ENCODE data around the gene USP51. TPM values are rescaled to one million over a fixed set of nuclear protein-coding genes. Genes with fewer than 3 reads are reported as not detected.
"Not testable (repeated sequence)": the region's sequence is repeated elsewhere in the genome, so short reads cannot be mapped to it uniquely, and the experiment has no call there.

The USP51 gene
- total and polyA plus RNA-seq, 8 donors, result 0.29 to 2.2 (median 0.45) TPM; not detected in 2

DNA sequence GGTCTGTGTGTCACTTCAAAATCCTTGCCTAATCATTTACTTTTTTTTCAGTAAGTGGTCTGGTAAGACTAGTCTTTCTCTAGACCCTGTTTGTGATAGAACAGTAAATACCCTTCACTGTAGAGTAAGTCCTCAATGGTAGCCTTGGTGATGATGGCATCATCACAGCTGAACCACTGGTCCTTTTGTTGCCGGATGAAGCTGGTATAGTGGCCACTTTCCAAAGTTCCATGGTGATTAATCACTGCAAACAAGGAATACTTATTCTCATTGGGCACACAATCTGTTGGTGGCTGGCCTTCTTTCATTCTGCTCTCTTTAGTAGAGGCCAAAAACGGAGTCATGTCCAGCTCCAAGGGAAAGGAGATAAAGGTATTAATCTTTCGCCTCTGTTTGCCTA, 2.9 kb downstream of the USP51 start:
- Histone ChIP-seq H3K27ac (no peak overlapping the region), H3K4me3 (no peak overlapping the region), H3K4me1 (peaks cover 0 to 23% (median 13%) of the 10 kb centered on the region in 4 donors), H3K27me3 (no peaks in the 10 kb centered on the region), H3K36me3 (no peaks in the 10 kb centered on the region), H3K9me3 (no peaks in the 10 kb centered on the region)
- TF ChIP-seq, protein P1, sequence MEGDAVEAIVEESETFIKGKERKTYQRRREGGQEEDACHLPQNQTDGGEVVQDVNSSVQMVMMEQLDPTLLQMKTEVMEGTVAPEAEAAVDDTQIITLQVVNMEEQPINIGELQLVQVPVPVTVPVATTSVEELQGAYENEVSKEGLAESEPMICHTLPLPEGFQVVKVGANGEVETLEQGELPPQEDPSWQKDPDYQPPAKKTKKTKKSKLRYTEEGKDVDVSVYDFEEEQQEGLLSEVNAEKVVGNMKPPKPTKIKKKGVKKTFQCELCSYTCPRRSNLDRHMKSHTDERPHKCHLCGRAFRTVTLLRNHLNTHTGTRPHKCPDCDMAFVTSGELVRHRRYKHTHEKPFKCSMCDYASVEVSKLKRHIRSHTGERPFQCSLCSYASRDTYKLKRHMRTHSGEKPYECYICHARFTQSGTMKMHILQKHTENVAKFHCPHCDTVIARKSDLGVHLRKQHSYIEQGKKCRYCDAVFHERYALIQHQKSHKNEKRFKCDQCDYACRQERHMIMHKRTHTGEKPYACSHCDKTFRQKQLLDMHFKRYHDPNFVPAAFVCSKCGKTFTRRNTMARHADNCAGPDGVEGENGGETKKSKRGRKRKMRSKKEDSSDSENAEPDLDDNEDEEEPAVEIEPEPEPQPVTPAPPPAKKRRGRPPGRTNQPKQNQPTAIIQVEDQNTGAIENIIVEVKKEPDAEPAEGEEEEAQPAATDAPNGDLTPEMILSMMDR (IDR thresholded peaks at IDR 0.05), result no peak
- TF ChIP-seq POLR2AphosphoS5 (IDR thresholded peaks at IDR 0.05), result no peak
- TF ChIP-seq POLR2A (IDR thresholded peaks at IDR 0.05), result no peak
- TF ChIP-seq EP300 (IDR thresholded peaks at IDR 0.05), result no peak
- intact Hi-C loops (cut with DNase I; ENCODE audit: low total_unique reads), result no loop called here
- DNase-seq, result peak in 1 of 2 donors; percentile 18
- 28 to 55% (median 41%) methylated on average over 3 of the region's 3 CpGs for WGBS, 5 donors

DNA sequence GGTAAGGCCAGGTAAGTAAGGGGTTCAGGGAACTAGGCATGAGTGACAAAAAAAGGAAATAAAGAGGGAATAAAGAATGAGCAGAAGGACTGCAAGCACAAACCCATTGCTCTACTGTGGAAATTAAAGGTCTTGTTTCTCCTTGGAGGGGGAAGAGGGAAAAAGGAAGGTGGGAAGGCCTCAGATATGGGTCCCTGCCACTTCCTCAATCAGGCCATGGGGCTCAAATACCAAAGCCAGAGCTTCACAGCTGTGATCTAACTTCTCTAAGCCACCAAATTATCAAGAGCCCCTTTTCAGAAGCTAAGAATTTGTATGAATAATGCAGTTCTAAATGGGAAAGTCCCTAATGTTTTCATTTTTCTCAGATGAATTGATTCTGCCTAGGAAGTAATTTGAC, 4.7 kb downstream of the USP51 start:
- intact Hi-C loops (cut with DNase I; ENCODE audit: low total_unique reads), result no loop called here

DNA sequence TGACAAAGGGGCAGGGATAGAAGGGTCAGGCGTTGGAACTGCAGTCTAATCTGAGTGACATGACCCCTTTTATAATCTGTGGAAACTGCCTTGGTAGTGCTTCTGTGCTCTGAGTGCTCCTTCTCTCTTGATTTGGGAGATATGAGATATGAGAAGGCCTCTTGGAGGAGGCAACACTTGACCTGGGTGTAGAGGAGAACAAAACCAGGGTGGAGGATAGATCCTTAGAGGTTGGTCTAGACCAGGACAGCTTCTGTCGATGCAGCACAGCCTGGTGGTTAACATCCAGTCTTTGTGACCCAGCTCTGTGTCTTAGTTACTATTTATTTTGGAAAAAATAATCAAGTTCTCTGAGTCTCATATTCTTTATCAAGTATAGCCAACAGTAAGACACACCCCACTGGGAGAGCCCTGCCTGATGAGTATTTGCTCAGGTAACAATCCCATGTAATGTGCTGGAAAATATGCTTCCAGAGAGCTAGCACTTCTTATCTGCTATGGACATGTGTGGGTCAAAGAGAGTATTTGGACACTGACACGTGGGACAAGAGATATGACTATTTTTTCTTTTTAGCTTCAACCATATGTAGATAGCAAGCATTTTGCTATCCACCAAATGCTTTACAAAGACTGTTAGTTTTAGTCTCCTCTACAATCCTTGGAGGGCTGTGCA, 9.1 kb downstream of the USP51 start:
- H3K27ac ChIP-seq, result no peak overlapping the region
- intact Hi-C loops (cut with DNase I; ENCODE audit: low total_unique reads), result no loop called here
- H3K4me1 ChIP-seq, result no peaks in the 10 kb centered on the region
- TF ChIP-seq POLR2AphosphoS5 (IDR thresholded peaks at IDR 0.05) (no peak), EP300 (IDR thresholded peaks at IDR 0.05) (no peak), POLR2A (IDR thresholded peaks at IDR 0.05) (no peak)
- 31 to 64% (median 43%) methylated on average over 3 of the region's 3 CpGs for WGBS, 5 donors
- no peaks in the 10 kb centered on the region for H3K9me3 ChIP-seq
- no peaks in the 10 kb centered on the region for H3K27me3 ChIP-seq
- H3K36me3 ChIP-seq, result no peaks in the 10 kb centered on the region
- DNase-seq, result no peak
- no peak overlapping the region for H3K4me3 ChIP-seq

More for the DNA sequence above, 4.7 kb downstream of the USP51 start:
- TF ChIP-seq POLR2A (IDR thresholded peaks at IDR 0.05), result no peak
- DNase-seq, result no peak
- Histone ChIP-seq H3K4me1 (peaks cover 0 to 15% (median 6%) of the 10 kb centered on the region in 4 donors), H3K27me3 (no peaks in the 10 kb centered on the region), H3K36me3 (no peaks in the 10 kb centered on the region), H3K27ac (no peak overlapping the region), H3K9me3 (no peaks in the 10 kb centered on the region), H3K4me3 (no peak overlapping the region)

DNA sequence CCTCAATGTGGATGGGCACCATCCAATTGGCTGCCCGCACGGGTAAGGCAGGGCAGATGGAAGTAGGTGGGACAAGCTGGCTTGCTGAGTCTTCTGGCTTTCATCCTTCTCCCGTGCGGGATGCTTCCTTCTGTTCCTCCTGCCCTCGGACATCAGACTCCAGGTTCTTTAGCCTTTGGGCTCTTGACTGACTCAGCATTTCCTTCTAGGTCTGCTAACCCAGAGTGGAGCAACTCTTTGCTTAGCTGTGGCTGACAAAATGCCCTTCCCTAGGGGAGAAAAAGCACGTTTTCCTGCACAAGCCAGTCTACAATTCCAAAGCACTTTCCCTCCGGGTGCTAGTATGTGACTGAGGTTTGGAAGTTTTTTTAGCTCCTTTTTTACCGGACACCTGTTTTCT, 9.7 kb downstream of the USP51 start:
- H3K4me1 ChIP-seq; DNase-seq; H3K27me3 ChIP-seq; H3K27ac ChIP-seq; H3K9me3 ChIP-seq; H3K4me3 ChIP-seq; intact Hi-C loops (cut with DNase I; ENCODE audit: low total_unique reads); H3K36me3 ChIP-seq: not testable (repeated sequence)
- WGBS, 5 donors, result 72 to 89% (median 78%) methylated on average over 3 to 6 of the region's 8 CpGs

DNA sequence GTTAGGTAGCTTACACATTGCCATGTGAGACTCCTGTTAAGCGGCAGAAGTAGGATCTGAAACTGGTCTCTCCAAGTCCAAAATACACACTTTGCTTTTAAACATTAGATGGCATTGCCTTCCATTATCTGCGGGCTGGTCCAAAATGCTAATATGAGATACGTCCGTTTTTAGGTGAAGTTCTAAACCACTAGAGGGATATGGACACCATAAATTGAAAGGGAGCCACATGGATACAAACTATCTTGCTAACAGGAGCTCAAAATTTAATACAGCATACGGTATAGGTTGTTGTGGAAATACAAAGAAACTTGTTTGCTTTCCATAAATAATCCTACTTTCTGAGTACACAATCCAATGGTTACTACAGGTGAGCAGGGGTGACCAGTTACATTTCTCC, 23.9 kb downstream of the USP51 start:
- intact Hi-C loops (cut with DNase I; ENCODE audit: low total_unique reads); H3K4me3 ChIP-seq; H3K9me3 ChIP-seq; H3K27me3 ChIP-seq; DNase-seq; H3K36me3 ChIP-seq; H3K4me1 ChIP-seq; H3K27ac ChIP-seq: not testable (repeated sequence)
- WGBS, 5 donors, result no CpG with 5 or more reads among the region's 5 CpGs

DNA sequence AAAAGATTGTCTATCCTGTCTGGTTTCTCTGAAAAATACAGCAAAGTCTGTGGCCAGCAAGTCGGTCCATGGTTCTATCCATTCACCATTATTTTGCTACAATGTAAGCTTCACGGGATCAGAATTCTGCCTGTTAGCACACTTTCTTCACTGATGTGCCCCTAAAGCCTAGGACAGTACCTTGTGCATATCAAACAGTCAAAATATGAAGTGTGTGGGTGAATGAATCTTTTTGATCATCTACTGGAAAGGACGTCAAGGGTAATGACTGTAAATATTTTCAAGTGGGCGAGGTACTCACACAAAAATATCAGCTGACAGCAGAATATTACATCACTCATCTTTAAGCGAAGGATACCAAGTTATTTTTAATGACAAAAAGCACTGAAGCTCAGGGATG, 24.5 kb downstream of the USP51 start:
- WGBS, 5 donors, result no CpG with 5 or more reads among the region's 5 CpGs
- H3K27me3 ChIP-seq; H3K9me3 ChIP-seq; intact Hi-C loops (cut with DNase I; ENCODE audit: low total_unique reads); H3K27ac ChIP-seq; H3K4me1 ChIP-seq; H3K4me3 ChIP-seq; DNase-seq; H3K36me3 ChIP-seq: not testable (repeated sequence)

DNA sequence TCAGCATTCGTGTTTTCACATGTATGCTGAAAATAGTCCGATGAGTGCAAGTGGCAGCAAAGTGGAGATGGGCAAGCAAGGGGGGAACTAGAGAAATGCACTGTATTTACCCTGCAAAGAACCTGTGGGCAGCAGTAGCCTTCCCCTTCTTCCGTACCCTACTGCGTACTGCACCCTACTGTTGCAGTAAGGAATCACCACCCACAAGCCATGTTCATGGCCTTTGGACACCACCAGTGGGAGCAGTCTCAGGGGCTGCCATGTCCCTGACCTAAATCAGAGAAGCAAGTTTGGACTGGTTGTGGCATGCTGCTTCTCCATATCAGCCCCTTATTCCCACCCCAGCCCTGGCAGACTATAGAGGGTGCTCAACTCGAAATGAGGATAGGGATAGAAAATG, 25.6 kb downstream of the USP51 start:
- intact Hi-C loops (cut with DNase I; ENCODE audit: low total_unique reads); H3K4me3 ChIP-seq; H3K4me1 ChIP-seq; H3K27ac ChIP-seq; H3K36me3 ChIP-seq; H3K27me3 ChIP-seq; H3K9me3 ChIP-seq; DNase-seq: not testable (repeated sequence)
- no CpG with 5 or more reads among the region's 5 CpGs for WGBS, 5 donors

DNA sequence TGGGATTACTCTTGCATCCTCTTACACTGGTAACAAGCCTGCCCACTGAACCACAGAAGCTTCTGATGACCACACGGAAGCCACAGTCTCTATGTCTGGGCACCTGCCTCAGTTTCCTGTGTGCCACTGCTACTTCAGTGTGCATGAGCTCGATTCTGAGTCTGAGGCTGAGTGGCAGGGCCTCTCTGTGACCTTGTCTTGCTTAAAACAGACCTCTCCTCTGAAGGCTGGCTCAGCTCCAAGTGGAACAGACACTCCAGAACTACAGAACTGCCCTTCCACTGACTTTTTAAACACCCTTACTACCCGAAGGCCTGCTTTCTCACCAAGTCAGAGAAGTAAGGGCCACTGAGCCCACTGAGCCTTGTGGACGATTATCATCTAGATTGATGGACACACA, 29.7 kb downstream of the USP51 start:
- H3K4me1 ChIP-seq; H3K4me3 ChIP-seq; DNase-seq; H3K27me3 ChIP-seq; intact Hi-C loops (cut with DNase I; ENCODE audit: low total_unique reads); H3K9me3 ChIP-seq; H3K27ac ChIP-seq; H3K36me3 ChIP-seq: not testable (repeated sequence)
- WGBS, 5 donors, result no CpG with 5 or more reads among the region's 4 CpGs

DNA sequence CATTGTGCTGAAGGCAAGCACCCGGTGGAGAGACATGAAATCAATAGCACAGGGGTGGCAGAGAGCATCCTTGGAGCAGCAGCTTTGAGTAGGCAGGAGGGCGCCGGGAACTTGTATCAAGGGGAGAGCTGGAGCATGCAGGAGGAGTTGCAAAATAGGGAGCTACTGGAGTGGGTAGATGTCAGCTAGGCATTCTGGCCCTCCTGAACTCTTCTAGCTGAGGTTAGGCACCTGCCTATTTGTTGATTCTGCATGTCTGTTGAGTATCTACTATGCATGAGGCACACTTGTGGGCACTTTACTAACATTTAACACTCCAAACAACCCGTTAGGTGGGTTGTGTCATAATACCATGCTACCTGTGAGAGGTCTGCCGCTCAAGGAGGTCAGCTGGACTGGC, 30.2 kb downstream of the USP51 start:
- H3K36me3 ChIP-seq; H3K27ac ChIP-seq; H3K4me3 ChIP-seq; H3K9me3 ChIP-seq; DNase-seq; intact Hi-C loops (cut with DNase I; ENCODE audit: low total_unique reads); H3K4me1 ChIP-seq; H3K27me3 ChIP-seq: not testable (repeated sequence)
- WGBS, 5 donors, result no CpG with 5 or more reads among the region's 5 CpGs

DNA sequence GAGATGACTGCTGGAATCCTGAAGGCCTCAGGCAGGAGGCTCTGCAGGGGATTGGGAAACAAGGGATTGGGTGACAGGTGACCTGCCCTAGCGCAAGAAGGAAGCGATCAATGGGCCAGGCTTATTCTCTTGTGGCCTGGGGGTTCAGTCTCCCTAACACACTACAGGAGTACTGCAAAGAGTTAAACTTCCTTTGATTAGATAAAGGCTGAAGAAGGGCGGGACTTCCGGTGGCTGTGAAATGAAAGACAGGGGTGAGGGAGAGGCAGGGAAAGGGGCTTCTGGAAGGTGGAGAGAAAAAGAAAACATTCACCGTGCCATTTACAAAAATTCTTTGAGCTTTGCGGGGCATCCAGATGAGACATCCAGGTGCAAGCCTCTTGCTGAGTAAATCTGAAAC, 33.9 kb downstream of the USP51 start:
- H3K9me3 ChIP-seq; H3K4me3 ChIP-seq; DNase-seq; H3K27me3 ChIP-seq; intact Hi-C loops (cut with DNase I; ENCODE audit: low total_unique reads); H3K36me3 ChIP-seq; H3K27ac ChIP-seq; H3K4me1 ChIP-seq: not testable (repeated sequence)
- no CpG with 5 or more reads among the region's 6 CpGs for WGBS, 5 donors
